Caco-2 (cell line): Measurements from ENCODE around the gene SRGAP3. TPM values are rescaled to one million over a fixed set of nuclear protein-coding genes. Genes with fewer than 3 reads are reported as not detected.

Source experiments
- BruUV-seq: library from RNA; stranded (reverse); fragments of 400-500 nt; replicated peaks from 2 replicates; lab custom pipeline; 2021; lab: Mats Ljungman, UMichigan
- CTCF ChIA-PET: fragments of 300-600 bp; sonication (Branson Sonifier 250); formaldehyde crosslinking; loops from one replicate; lab custom pipeline; 2022; ENCODE audit warnings: antibody characterized with exemption; lab: Charles Lee
- POLR2A ChIA-PET: fragments of 300-600 bp; sonication (Branson Sonifier 250); formaldehyde crosslinking; loops from one replicate; lab custom pipeline; 2022; ENCODE audit warnings: antibody characterized with exemption; lab: Charles Lee
- DNase-seq, 2 experiments: peaks; one replicate each; pipeline versions ENCODE4 v3.0.0 to v3.0.0-alpha.2; 2020 to 2022
- H3K27me3 ChIP-seq: replicated peaks from 2 replicates; pipeline ENCODE4 v1.6.0; 2011; ENCODE audit warnings: low read length; ENCODE audit not compliant: control insufficient read depth, insufficient read depth
- H3K36me3 ChIP-seq: 2 replicates; pipeline ENCODE4 v1.5.1; 2011; ENCODE audit warnings: low read length; ENCODE audit not compliant: control insufficient read depth, insufficient read depth
- H3K4me1 ChIP-seq: fragments of 250-450 bp; sonication (Bioruptor Pico); 2 replicates; pipeline ENCODE4 v1.5.1; 2020; ENCODE audit warnings: mild to moderate bottlenecking
- H3K4me3 ChIP-seq: 2 replicates; pipeline ENCODE4 v1.5.1; 2011; ENCODE audit warnings: low read depth, mild to moderate bottlenecking, control low read depth, low read length
- H3K9me3 ChIP-seq: fragments of 250-450 bp; sonication (Bioruptor Pico); 2 replicates; pipeline ENCODE4 v1.5.1; 2020; ENCODE audit warnings: mild to moderate bottlenecking, moderate library complexity
- H3K27ac Mint-ChIP-seq: one replicate; pipeline ENCODE4 v1.8.0; 2022; ENCODE audit warnings: mixed read lengths; ENCODE audit not compliant: unreplicated experiment
- H3K27me3 Mint-ChIP-seq: one replicate; pipeline ENCODE4 v1.8.0; 2022; ENCODE audit warnings: mixed read lengths; ENCODE audit not compliant: insufficient read depth, unreplicated experiment
- H3K36me3 Mint-ChIP-seq: one replicate; pipeline ENCODE4 v1.8.0; 2022; ENCODE audit warnings: mild to moderate bottlenecking, mixed read lengths; ENCODE audit not compliant: insufficient read depth, unreplicated experiment
- H3K4me1 Mint-ChIP-seq: one replicate; pipeline ENCODE4 v1.8.0; 2022; ENCODE audit warnings: low read depth, mixed read lengths; ENCODE audit not compliant: unreplicated experiment
- H3K4me3 Mint-ChIP-seq: one replicate; pipeline ENCODE4 v1.8.0; 2022; ENCODE audit warnings: mild to moderate bottlenecking, moderate library complexity, mixed read lengths; ENCODE audit not compliant: unreplicated experiment
- H3K9me3 Mint-ChIP-seq: one replicate; pipeline ENCODE4 v1.8.0; 2022; ENCODE audit warnings: mixed read lengths; ENCODE audit not compliant: unreplicated experiment
- CTCF ChIP-seq, 2 experiments: fragments of 200-600 bp in 1 of 2; IDR thresholded peaks; 1 replicate in 1 of 2; 2 replicates in 1 of 2; pipeline versions ENCODE4 v1.5.1 to v1.8.0; 2011 to 2022; ENCODE audit warnings: antibody characterized with exemption in 1 of 2, control low read depth in 1 of 2, inconsistent platforms in 1 of 2, low read depth in 1 of 2, low read length in 1 of 2, mild to moderate bottlenecking in 1 of 2, moderate library complexity in 1 of 2; ENCODE audit not compliant: insufficient read depth in 1 of 2, severe bottlenecking in 1 of 2, unreplicated experiment in 1 of 2
- intact Hi-C: fragments of 100-400 bp; cut with micrococcal nuclease; formaldehyde crosslinking; loops from one replicate; pipeline ENCODE4 v1.10.0; 2022; ENCODE audit not compliant: unreplicated experiment
- total RNA-seq: library from RNA; stranded (reverse); gene quantifications from 2 replicates; pipeline ENCODE4 v1.2.3, GENCODE V29; 2022

The SRGAP3 gene
- total RNA-seq, 1 experiment from 2014 or later, result 1.3 TPM

GRCh38 chr3:8980756-8981257 lies 268.6 kb downstream of the SRGAP3 start:
- TF ChIP-seq CTCF (IDR thresholded peaks at IDR 0.05; ENCODE audit: insufficient read depth in 1 of 2, low read depth in 1 of 2, low read length in 1 of 2, severe bottlenecking in 1 of 2, unreplicated experiment in 1 of 2), result no peak
- DNase-seq, result no peak
- H3K27me3 Mint-ChIP-seq, result peaks cover 3% of the 10 kb centered on the region
- Histone ChIP-seq H3K9me3 (no peaks in the 10 kb centered on the region), H3K4me3 (no peak overlapping the region), H3K27me3 (no peaks in the 10 kb centered on the region), H3K36me3 (no peaks in the 10 kb centered on the region), H3K4me1 (no peaks in the 10 kb centered on the region)
- no TSS peak for BruUV-seq
- ChIA-PET POLR2A (no interaction called here), CTCF (interaction anchor here (0.6 to 1.1 kb wide), 2 partner anchors 16 to 46 kb away, joined by 3 read pairs; no protein-coding TSS in a partner anchor)
- intact Hi-C loops, result no loop called here
- H3K36me3 Mint-ChIP-seq, result peaks cover 5% of the 10 kb centered on the region
- no peak overlapping the region for H3K27ac Mint-ChIP-seq
- no peaks in the 10 kb centered on the region for H3K9me3 Mint-ChIP-seq
- H3K4me1 Mint-ChIP-seq, result peaks cover 4% of the 10 kb centered on the region
- H3K4me3 Mint-ChIP-seq, result no peak overlapping the region

GRCh38 chr3:8979262-8979661 lies 270.2 kb downstream of the SRGAP3 start:
- no peaks in the 10 kb centered on the region for H3K4me1 ChIP-seq
- no peak overlapping the region for H3K4me3 Mint-ChIP-seq
- peaks cover 5% of the 10 kb centered on the region for H3K36me3 Mint-ChIP-seq
- ChIA-PET POLR2A (no interaction called here), CTCF (no interaction called here)
- H3K36me3 ChIP-seq, result no peaks in the 10 kb centered on the region
- H3K4me1 Mint-ChIP-seq, result peaks cover 4% of the 10 kb centered on the region
- H3K27me3 Mint-ChIP-seq, result peaks cover 3% of the 10 kb centered on the region
- no peaks in the 10 kb centered on the region for H3K9me3 Mint-ChIP-seq
- no peak for DNase-seq
- H3K27ac Mint-ChIP-seq, result no peak overlapping the region
- TF ChIP-seq CTCF (IDR thresholded peaks at IDR 0.05; ENCODE audit: insufficient read depth in 1 of 2, low read depth in 1 of 2, low read length in 1 of 2, severe bottlenecking in 1 of 2, unreplicated experiment in 1 of 2), result no peak
- BruUV-seq, result no TSS peak
- intact Hi-C loops, result no loop called here
- no peaks in the 10 kb centered on the region for H3K27me3 ChIP-seq
- H3K4me3 ChIP-seq, result no peak overlapping the region
- no peaks in the 10 kb centered on the region for H3K9me3 ChIP-seq

GRCh38 chr3:8978551-8978950 lies 270.9 kb downstream of the SRGAP3 start:
- ChIA-PET POLR2A (no interaction called here), CTCF (no interaction called here)
- no TSS peak for BruUV-seq

More at GRCh38 chr3:8978551-8978950, 270.9 kb downstream of the SRGAP3 start:
- Mint-ChIP-seq H3K9me3 (no peaks in the 10 kb centered on the region), H3K4me1 (peaks cover under 1% of the 10 kb centered on the region), H3K27ac (no peak overlapping the region), H3K36me3 (peaks cover 5% of the 10 kb centered on the region), H3K27me3 (peaks cover 3% of the 10 kb centered on the region), H3K4me3 (no peak overlapping the region)
- intact Hi-C loops, result no loop called here
- no peak for DNase-seq
- no peak for TF ChIP-seq CTCF (IDR thresholded peaks at IDR 0.05; ENCODE audit: insufficient read depth in 1 of 2, low read depth in 1 of 2, low read length in 1 of 2, severe bottlenecking in 1 of 2, unreplicated experiment in 1 of 2)
- H3K36me3 ChIP-seq, result no peaks in the 10 kb centered on the region
- no peaks in the 10 kb centered on the region for H3K9me3 ChIP-seq
- H3K4me3 ChIP-seq, result no peak overlapping the region
- no peaks in the 10 kb centered on the region for H3K27me3 ChIP-seq
- H3K4me1 ChIP-seq, result no peaks in the 10 kb centered on the region
